Epithelial cell of esophagus (primary cell): ENCODE data around the gene PER1.

ENCODE experiments used
- DNase-seq: peaks from one replicate; pipeline ENCODE4 v3.0.0; 2010; ENCODE audit warnings: low read depth
- H3K4me3 ChIP-seq: 2 replicates; pipeline ENCODE4 v1.5.1; 2011; ENCODE audit warnings: mild to moderate bottlenecking, low read length, control low read depth
- CTCF ChIP-seq: IDR thresholded peaks from 2 replicates; pipeline ENCODE4 v1.5.1; 2011; ENCODE audit warnings: low read depth, mild to moderate bottlenecking, low read length, control low read depth, inconsistent platforms; ENCODE audit not compliant: insufficient read depth; ENCODE audit errors: missing control alignments

Gene PER1

GRCh38 chr17:8142158-8142886, 9.9 kb downstream of the PER1 start:
- H3K4me3 ChIP-seq, result no peak overlapping the region
- DNase-seq, result no peak
- TF ChIP-seq CTCF, result no peak

- no peak overlapping the region for H3K4me3 ChIP-seq
- no peak for TF ChIP-seq CTCF
- no peak for DNase-seq
Measured at GRCh38 chr17:8141741-8142140, 10.5 kb downstream of the PER1 start.

GRCh38 chr17:8141045-8141444, 11.2 kb downstream of the PER1 start:
- DNase-seq, result no peak
- H3K4me3 ChIP-seq, result no peak overlapping the region
- no peak for TF ChIP-seq CTCF

GRCh38 chr17:8140065-8141029, 11.9 kb downstream of the PER1 start:
- DNase-seq, result no peak
- no peak for TF ChIP-seq CTCF
- H3K4me3 ChIP-seq, result no peak overlapping the region

GRCh38 chr17:8138672-8139371, 13.4 kb downstream of the PER1 start:
- DNase-seq, result peak; percentile 95
- H3K4me3 ChIP-seq, result peak overlapping the region; percentile 44
- TF ChIP-seq CTCF, result peak; percentile 86

- no peak for TF ChIP-seq CTCF
- no peak for DNase-seq
- peak overlapping the region; percentile 39 for H3K4me3 ChIP-seq
Measured at GRCh38 chr17:8138374-8138671, 13.9 kb downstream of the PER1 start.
